HG02885 (cell line): ENCODE data around the gene HSD3B2.
"Not testable (repeated sequence)": the region's sequence is repeated elsewhere in the genome, so short reads cannot be mapped to it uniquely, and the experiment has no call there.

Source experiments
- ATAC-seq: cut with Tn5 transposase; IDR thresholded peaks from one replicate; pipeline ENCODE4 v1.9.1; 2021; ENCODE audit warnings: mild to moderate bottlenecking; ENCODE audit not compliant: unreplicated experiment, poor library complexity

Gene HSD3B2

DNA sequence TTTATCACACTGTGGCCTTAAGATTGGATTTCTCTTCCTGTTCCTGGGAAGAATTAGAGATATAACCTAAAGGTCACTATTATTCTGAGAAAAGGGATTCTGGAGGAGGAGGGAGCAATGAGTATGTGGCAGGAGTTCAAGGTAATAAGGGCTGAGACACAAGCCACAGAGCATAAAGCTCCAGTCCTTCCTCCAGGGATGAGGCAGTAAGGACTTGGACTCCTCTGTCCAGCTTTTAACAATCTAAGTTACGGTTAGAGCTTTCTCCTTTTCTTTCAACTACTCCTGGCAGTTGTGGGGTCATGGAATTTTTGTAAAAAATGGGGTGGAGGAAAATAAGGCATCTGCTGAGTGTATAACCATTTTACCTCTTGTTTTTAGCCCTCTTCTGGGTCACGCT lies at the start of gene HSD3B2:
Gene HSD3B2, plus strand, starts transcription at position 201 of the 400 bp plus-strand sequence. CDS start 270 bp downstream, outside the sequence.
- no peak for ATAC-seq

DNA sequence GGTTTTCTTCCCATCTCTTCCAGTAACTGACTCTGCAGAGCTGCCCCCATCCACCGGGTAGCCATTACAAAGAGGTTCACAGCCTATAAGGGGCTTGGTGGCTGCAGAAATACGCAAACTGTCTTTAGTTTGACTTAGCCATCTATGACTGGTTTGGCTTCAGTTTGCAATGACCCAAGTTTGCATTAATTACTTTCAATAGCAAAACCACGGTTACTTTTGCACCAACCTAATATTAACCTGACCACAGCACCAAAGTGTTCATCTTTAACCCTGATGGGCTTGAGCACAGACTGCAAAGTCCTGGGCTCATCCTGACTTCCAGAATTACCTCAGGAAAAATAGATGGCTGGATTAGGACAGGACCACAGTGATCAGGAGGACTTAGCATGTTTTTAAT lies 48.5 kb upstream of the HSD3B2 start:
- ATAC-seq: no peak

DNA sequence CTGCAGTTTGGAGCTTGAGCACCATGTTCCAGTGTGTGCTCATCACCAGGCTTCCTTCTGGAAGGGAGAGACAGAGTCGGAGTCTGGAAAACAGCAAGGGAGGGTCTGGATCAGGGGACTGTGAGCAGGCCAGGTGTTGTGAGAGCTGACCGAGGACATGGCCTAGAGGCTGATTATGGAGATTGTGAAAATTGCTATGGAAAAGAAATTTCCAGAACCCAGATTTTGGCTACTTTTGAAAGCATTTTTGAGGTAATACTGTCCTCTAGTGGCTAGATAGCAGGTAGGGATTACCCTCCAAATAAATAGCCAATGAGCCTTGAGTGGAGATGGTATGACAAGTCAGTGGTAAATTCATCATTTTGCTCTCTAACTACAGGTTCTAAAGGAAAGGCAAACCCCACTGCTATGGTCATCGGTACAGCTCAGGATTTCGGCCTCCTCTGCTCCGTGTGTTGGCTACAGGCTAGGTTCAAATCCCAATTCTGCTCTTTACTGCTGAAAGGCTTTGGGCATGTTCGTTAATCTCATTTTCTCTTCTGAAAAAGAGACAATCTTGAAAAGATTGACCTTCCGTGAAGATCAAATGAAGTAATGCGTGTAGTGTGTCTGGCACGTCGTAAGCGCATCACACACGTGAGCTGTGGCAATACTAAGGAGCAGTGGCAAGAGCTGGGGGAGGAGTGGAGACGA lies 47.4 kb upstream of the HSD3B2 start:
- peak; percentile 48 for ATAC-seq

DNA sequence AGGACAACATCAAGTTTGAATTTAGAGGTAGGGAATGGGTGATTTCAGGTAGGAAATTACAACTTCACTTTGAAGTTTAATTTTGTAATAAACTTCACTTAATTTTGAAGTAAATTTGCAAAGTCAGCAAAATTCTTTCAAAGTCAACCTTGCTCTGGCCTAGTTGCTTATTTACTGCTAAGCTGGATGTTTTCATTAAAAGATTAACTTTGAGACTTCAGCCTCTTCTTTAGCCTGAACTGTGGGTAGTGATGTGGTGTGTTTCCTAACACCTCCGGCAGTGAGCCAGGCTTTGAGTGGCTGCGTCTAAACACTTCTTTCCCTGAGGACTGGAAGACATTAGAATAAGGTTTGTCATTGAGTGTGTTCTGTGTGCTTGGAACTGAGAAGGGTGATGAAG lies 46.4 kb upstream of the HSD3B2 start, which contains the start of gene HAO2:
Gene HAO2, plus strand, starts transcription at position 232 of the 400 bp plus-strand sequence. CDS start 12,301 bp downstream, outside the sequence.
- no peak for ATAC-seq

DNA sequence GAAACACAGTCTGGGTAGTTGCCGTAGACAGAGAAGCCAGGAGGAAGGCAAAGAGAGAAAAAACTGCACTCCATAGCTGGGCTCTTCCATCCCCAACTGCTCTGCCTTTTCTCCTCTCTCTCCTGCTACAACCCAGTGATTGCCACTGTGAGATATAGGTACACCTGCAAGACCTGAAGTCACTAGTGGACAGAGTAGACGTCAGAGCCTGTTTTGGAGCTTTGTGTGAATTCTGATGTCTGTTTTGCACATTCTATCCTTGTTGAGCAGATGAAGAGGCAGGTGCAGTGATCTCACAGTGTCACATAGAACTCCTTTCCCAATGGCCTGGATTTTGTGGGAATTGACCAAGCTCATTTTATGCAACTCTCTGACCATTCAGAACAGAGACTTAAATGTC lies 44.2 kb upstream of the HSD3B2 start:
- no peak for ATAC-seq

DNA sequence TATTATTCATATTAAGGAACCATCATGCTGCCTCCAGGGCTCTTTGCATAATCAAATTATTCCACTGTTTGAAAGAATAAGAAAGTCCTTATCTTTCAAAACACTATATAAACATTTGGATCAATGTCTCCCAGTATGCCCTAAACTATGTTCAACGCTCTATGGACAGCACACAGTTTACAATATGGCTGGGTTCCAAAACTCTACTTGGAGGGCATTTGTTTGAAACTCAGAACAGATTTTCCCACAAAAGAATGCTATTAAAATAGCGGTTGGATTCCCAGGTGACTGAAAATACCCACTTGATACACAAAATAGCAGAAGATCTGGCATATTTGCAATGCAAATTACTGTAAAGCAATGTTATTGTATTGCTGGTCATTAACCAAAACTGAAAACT lies 43.1 kb upstream of the HSD3B2 start:
- no peak for ATAC-seq

DNA sequence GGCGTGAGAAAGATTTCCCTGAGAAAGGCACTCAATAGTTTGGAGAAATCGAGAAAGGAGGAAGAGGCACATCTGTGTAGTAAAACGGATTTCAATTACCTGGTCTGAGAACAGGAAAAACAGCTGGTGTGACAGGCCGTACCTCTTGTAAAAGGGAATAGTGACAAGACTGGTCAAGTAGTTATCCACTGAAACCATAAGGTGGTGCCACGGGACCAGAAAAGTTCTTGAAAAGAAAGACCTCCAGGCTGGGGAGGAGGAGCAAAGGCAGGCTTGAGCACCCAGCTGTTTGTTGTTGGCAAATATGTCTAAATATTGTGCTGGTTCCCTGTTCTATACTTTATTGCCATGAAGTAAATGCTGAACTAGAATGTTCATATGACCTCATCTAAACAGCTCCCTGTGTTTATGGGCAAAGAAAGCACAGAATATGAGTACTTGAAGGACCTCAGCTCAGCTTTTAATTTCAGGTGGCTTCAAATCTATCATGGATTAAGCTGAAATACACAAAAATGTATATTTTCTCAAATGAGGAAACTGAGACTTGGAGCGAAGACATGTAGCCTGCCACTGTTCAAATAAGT lies 42.4 kb upstream of the HSD3B2 start:
- peak; percentile 63 for ATAC-seq

DNA sequence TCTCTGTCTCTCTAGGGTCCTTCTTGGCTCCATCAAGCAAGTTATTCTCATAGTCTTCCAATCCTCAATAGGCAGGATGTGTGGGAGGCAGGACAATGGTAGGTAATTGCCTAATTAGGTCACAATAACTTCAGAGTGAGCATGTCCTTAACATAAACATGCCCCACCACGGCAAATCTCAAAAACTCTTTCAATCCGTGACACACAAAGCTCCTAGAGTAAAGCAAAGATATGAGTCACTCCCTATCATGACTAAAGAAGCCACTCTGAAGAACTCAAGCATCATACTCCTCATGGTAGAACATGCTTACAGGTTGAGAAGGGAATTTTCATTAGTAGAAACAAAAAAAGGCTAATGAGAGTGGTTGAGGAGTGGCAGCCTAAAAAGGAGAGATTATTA lies 41.5 kb upstream of the HSD3B2 start:
- ATAC-seq: no peak

DNA sequence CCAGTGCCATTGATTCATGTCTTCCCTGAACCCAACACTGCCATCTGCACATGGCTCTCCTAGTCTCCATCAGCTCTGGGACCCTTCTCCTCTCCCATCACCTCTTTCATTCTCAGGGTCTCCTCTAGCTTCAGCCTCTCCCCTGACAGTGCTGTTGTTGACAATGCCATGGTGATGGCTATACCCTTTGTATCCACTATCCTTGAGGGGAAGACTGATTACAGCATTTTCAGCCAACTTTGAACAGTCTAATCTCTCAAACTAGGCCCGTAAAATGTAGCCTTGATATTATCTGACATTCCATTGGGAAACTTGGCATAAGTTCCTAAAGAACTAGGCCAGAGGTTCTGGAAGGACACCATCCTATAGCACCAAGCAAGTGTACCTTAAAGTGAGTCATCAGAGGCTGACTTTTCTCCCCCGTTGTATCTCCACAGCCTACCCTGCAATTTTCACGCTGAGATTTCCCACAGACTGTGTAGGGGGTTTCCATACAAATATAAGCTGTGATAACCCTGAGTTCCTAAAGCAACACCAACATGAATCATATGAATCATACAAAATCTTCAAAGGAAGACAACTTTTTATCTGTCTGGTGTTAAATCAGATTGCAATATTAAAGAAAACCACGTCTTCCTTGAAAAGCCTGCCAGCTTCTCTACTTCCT lies 40.6 kb upstream of the HSD3B2 start:
- no peak for ATAC-seq

DNA sequence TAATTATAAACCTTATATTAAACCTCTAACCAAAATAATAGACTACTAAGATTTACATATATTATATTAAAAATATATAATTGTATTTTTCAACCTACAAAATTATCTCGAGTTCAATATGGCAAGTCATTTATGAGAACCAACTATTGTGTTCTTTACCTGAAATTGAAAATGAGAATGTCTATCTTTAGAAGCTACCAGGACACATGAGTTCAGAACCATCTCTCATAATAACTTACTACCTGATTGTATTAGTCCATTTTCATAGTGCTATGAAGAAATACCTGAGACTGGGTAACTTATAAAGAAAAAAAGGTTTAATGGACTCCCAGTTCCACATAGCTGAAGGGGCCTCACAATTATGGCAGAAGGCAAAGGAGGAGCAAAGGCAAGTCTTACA lies 39.6 kb upstream of the HSD3B2 start:
- ATAC-seq: no peak

DNA sequence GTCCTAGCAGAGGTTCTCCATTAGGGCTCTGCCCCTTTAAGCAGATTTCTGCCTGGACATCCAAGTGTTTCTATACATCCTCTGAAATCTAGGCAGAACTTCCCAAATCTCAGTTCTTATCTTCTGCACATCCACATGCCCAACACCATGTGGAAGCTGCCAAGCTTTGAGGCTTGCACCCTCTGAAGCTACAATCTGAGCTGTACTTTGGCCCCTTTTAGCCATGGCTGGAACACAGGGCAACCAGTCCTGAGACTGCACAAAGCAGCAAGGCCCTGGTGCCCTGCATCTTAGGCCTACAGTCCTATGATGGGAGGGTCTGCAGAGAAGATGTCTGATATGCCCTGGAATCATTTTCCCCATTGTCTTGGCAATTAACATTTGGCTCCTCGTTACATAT lies 38.4 kb upstream of the HSD3B2 start:
- ATAC-seq: no peak

DNA sequence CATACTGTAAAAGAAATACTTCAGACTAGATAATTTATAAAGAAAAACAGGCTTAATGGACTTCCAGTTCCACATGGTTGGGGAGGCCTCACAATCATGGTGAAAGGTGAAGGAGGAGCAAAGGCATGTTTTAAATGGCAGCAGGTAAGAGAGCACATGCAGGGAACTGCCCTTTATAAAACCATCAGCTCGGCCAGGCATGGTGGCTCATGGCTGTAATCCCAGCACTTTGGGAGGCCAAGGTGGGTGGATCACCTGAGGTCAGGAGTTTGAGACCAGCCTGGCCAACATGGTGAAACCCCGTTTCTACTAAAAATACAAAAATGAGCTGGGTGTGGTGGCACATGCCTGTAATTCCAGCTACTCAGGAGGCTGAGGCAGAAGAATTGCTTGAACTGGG lies 37.4 kb upstream of the HSD3B2 start:
- ATAC-seq: not testable (repeated sequence)

DNA sequence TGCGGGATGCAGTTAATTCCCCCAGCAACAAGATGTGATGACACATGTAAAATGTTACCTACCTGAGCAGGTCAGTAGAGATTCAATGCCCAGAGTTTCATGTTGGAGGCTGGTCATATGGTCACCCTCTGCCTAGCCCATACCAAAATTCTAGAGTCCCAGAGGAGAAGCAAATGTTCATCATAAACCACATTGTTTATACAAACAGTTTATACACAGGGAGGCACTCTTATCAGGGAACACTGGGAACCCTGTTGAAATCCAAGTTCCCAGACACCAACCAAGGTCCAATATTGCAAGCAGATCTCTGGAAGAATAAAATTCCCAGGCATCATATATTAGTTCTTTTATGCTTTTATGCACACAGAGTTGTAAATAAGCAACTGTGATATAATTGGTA lies 35.8 kb upstream of the HSD3B2 start:
- no peak for ATAC-seq

DNA sequence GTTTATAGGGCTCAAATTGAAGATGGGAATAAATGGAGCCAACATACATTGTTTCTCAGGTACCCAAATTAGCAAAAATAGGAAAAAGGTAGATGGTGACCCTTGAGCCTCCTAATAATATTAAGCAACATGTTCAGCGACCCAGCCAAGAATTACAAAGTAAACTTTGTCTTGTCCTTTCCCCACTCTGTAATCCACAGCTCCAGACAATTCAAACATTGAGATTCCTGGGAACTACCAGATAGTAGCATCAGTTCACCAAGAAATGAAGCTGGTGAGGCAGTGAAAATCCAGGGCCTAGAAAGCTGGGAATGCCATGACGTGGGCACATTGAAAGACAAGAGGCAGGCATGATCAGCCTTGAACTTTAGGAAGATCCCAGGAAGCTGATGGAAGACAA lies 34.6 kb upstream of the HSD3B2 start:
- no peak for ATAC-seq

DNA sequence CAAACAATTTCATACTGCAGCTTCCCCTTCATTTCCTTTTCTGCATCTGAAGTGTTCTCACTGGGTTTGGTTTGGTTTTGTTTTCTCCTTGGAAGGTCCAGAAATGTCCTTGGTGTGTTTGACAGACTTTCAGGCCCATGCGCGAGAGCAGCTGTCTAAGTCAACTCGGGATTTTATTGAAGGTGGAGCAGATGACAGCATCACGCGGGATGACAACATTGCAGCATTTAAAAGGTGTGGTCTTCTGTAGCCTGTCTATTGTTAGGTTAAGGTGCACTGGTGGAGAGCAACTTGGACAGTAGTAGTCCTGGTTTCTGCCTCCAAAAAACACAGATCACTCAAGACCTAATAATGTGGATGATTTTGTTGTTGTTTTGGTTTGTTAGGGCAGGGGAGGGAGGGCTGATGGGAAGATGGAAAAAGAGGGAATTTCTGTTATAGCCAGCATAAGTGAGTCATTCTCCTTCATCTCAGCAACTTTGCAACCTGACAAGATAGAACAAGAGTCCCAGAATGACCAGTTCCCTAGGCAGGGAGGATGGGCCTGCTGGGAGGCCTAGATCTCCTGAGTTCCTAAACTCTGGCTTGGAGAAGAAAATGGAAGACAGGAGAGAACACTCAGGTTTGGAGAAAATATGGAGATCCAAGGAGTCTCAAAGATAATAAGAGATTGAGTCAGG lies 33.8 kb upstream of the HSD3B2 start:
- no peak for ATAC-seq

DNA sequence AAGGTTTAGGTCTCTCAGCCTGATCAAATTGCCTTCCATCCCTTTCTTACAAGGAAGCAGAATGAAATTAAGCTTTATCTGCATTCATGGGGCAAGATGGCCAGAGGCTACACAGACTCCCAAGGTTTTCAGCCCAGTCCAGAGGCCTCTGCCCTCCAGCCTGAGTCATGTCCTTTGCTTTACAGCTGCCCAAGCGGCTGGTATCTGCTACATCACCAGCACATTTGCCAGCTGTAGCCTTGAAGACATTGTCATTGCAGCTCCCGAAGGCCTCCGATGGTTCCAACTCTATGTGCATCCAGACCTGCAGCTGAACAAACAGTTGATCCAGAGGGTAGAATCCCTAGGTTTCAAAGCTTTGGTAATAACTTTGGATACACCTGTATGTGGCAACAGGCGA lies 30.4 kb upstream of the HSD3B2 start:
- ATAC-seq: no peak

DNA sequence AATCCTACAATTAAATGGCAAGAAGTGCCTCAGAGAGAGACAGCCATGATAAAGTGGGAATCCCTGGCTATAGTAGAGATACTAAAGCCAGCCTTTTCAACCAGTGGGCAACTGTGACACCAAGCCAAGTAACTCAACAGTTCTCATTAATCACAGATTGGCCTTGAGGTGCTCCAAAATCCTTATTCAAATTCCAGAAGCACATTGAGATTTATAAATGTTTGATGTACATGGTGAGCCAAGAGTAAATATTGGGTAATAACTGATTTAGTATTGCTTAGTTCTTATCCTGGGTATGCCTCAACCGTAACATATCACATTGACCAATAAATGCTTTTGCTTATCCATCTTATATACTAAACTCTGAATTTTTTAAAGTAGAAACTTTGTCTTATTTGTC lies 29.3 kb upstream of the HSD3B2 start:
- no peak for ATAC-seq

DNA sequence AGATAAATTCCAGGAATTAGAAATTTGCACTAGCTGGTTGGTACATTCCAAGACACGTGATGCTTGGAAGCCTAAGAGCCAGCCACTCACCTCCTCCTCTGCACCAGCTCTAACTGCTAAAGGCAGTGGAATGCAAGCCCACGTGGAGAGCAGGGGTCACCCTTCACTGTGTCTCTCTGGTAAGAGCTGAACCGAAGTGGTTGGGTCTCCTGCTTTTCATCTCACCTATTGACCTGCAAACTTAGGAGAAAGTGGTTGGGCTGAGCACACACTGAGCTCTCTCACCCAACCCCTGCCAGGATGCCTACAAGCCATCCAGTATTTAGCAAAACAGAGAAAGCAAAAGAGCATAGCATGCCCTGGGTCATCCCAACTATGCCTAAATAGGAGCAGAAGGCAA lies 27.1 kb upstream of the HSD3B2 start:
- no peak for ATAC-seq

DNA sequence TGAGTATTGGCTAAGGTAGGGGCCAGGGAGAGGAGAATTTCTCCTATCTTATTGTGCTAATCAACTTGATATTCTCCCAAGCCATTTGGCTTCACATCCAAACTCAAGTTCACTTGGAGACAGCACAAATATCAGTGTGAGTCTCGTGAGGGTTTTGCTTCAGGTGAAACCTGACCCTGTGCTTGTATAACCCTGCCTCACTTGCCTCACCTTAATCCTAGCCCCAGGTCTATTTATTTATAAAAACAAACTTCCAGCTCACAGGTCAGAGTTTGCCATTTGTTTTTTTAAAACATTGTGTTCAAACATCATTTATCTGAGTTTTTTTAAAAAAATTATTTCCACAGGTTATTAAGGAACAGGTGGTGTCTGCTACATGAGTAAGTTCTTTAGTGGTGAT lies 26.5 kb upstream of the HSD3B2 start:
- no peak for ATAC-seq

DNA sequence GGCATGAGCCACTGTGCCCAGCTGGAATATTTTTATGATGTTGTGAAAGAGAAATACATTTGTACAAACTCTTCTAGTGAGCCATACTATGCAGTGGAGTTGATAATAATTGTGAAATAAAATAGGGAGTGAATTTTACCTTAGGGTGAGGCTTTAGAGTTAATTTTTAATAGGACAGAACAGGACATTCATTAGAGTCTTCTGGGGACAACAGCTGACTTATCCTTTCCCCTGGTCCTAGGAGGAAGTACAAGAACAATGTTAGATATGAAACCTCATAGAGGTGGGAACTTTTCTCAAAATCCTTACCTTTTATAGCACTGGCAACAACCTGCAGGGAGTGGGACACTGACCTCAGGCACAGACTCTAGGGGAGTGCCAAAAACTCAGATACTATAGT lies 24.4 kb upstream of the HSD3B2 start:
- no peak for ATAC-seq

DNA sequence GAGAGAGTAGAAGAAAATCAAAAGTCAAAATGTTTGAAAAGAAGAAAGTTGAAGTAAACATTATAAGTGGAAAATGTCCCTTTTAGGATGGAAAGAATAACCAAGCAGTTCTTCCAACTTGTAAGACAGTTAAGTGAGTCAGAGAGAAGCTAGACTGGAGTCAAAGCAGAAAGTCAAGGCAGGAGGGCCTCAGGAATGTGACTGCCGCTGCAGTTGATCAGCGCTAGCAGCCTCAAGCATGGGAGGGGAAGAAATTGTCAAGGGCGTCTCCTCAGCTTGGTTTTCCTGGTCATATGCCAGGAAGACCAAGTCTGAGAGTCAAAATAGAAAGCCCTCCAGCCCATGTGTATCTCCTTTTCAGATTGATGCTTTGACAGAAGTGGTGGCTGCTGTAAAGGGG lies 23.2 kb upstream of the HSD3B2 start:
- no peak for ATAC-seq
